ENCODE results near the gene ADGRE1.

Gene ADGRE1

DNA sequence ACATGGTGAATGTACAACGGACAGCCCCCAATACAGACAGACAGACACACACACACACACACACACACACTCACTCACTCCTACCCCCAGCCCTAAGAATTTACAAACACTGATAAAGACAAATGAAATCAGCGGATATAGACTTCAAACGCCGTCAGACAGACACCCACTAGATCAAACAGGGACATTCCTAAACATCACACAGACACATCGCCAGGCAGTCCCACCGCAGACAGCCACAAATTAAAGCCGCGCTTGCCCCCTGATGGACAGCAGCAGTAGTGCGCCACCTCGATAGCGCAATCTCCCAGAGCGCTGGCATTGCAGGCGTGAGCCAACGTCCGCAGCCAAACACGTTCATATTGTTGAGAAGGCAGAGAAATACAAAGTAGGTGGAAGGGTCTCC is 24.7 kb upstream of the ADGRE1 start:
- H4K20me1 ChIP-seq (ENCODE audit: low read depth, low read length): no peaks in the 10 kb centered on the region
- H3K27ac ChIP-seq (ENCODE audit: low read depth, low read length): no peak overlapping the region
- no peaks in the 10 kb centered on the region for H3K27me3 ChIP-seq (ENCODE audit: low read length)
- H3F3A ChIP-seq (ENCODE audit: insufficient read depth): peaks cover 9% of the 10 kb centered on the region
- no peak overlapping the region for H3K9ac ChIP-seq (ENCODE audit: low read length)
- H2AFZ ChIP-seq (ENCODE audit: low read depth, low read length, severe bottlenecking): no peak overlapping the region
- no peaks in the 10 kb centered on the region for H3K36me3 ChIP-seq (ENCODE audit: low read length)
- H3K4me2 ChIP-seq (ENCODE audit: low read depth, low read length, poor library complexity, severe bottlenecking): peak overlapping the region; percentile 61
- H3K79me2 ChIP-seq (ENCODE audit: insufficient read depth, low read length): no peaks in the 10 kb centered on the region
- no peaks in the 10 kb centered on the region for H3K9me3 ChIP-seq (ENCODE audit: insufficient read depth, low read length)
- H3K9me2 ChIP-seq (replicated peaks; ENCODE audit: insufficient read depth, low read length): no peaks in the 10 kb centered on the region
- H3K4me3 ChIP-seq (ENCODE audit: insufficient read depth, low read length, poor library complexity, severe bottlenecking): no peak overlapping the region
- no peak for TF ChIP-seq EZH2phosphoT487 (conservative IDR thresholded peaks at IDR 0.05; ENCODE audit: low read length)
- TF ChIP-seq, protein P1, sequence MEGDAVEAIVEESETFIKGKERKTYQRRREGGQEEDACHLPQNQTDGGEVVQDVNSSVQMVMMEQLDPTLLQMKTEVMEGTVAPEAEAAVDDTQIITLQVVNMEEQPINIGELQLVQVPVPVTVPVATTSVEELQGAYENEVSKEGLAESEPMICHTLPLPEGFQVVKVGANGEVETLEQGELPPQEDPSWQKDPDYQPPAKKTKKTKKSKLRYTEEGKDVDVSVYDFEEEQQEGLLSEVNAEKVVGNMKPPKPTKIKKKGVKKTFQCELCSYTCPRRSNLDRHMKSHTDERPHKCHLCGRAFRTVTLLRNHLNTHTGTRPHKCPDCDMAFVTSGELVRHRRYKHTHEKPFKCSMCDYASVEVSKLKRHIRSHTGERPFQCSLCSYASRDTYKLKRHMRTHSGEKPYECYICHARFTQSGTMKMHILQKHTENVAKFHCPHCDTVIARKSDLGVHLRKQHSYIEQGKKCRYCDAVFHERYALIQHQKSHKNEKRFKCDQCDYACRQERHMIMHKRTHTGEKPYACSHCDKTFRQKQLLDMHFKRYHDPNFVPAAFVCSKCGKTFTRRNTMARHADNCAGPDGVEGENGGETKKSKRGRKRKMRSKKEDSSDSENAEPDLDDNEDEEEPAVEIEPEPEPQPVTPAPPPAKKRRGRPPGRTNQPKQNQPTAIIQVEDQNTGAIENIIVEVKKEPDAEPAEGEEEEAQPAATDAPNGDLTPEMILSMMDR (IDR thresholded peaks at IDR 0.05; ENCODE audit: insufficient read depth, low read length, poor library complexity, severe bottlenecking): peak; percentile 90

DNA sequence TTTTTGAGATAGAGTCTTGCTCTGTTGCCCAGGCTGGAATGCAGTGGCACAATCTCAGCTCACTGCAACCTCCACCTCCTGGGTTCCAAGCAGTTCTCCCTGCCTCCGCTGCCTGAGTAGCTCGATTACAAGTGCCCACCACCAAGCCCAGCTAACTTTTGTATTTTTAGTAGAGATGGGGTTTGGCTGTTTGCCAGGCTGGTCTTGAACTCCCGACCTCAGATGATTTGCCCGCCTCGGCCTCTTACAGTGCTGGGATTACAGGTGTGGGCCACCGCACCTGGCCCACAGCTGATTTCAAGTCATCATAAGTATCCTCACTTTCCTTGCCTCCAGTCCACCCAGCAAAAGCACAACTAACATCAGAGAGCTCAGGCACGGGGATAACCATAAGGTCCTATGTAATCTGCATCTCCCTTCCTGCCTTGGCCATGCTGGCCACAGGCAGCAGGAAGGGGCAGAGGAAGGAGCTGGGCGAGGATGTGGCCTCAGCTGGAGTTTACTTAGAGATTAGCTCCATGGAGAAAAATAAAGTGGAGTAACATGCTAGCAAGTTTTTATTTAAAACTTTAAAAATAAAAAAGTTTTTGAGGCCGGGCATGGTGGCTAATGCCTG is 22.9 kb upstream of the ADGRE1 start:
- Histone ChIP-seq H3K9ac (ENCODE audit: low read length) (no peak overlapping the region), H3K27me3 (ENCODE audit: low read length) (no peaks in the 10 kb centered on the region), H3K4me3 (ENCODE audit: insufficient read depth, low read length, poor library complexity, severe bottlenecking) (no peak overlapping the region), H3K4me2 (ENCODE audit: low read depth, low read length, poor library complexity, severe bottlenecking) (no peak overlapping the region), H3K27ac (ENCODE audit: low read depth, low read length) (no peak overlapping the region), H4K20me1 (ENCODE audit: low read depth, low read length) (no peaks in the 10 kb centered on the region), H3K9me2 (replicated peaks; ENCODE audit: insufficient read depth, low read length) (no peaks in the 10 kb centered on the region), H3F3A (ENCODE audit: insufficient read depth) (peaks cover 9% of the 10 kb centered on the region), H3K36me3 (ENCODE audit: low read length) (no peaks in the 10 kb centered on the region), H3K79me2 (ENCODE audit: insufficient read depth, low read length) (no peaks in the 10 kb centered on the region), H2AFZ (ENCODE audit: low read depth, low read length, severe bottlenecking) (no peak overlapping the region), H3K9me3 (ENCODE audit: insufficient read depth, low read length) (no peaks in the 10 kb centered on the region)
- no peak for TF ChIP-seq EZH2phosphoT487 (conservative IDR thresholded peaks at IDR 0.05; ENCODE audit: low read length)
- TF ChIP-seq, protein P1 (IDR thresholded peaks at IDR 0.05; ENCODE audit: insufficient read depth, low read length, poor library complexity, severe bottlenecking): no peak

DNA sequence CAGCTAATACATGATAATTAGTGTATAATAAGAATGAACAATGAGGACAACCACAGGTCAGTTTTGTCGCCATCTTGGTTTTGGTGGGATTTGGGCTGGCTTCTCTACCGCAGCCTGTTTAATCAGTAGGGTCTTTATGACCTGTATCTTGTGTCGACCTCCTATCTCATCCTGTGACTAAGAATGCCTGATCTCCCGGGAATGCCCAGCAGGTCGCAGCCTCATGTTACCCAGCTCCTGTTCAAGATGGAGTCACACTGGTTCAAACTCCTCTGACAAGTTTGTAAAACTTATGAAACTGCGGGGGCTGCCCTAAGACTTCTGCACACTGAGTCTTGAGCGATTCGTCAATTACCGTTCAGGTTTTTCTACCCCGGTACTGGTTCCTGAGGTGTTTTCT is 21.5 kb upstream of the ADGRE1 start:
- Histone ChIP-seq H3K9me3 (ENCODE audit: insufficient read depth, low read length) (no peaks in the 10 kb centered on the region), H3K27ac (ENCODE audit: low read depth, low read length) (no peak overlapping the region), H3F3A (ENCODE audit: insufficient read depth) (peaks cover 9% of the 10 kb centered on the region; the same call in 1 of the 2 replicates), H3K9ac (ENCODE audit: low read length) (no peak overlapping the region), H3K4me2 (ENCODE audit: low read depth, low read length, poor library complexity, severe bottlenecking) (no peak overlapping the region), H3K79me2 (ENCODE audit: insufficient read depth, low read length) (no peaks in the 10 kb centered on the region), H3K27me3 (ENCODE audit: low read length) (no peaks in the 10 kb centered on the region), H3K4me3 (ENCODE audit: insufficient read depth, low read length, poor library complexity, severe bottlenecking) (no peak overlapping the region), H3K9me2 (replicated peaks; ENCODE audit: insufficient read depth, low read length) (no peaks in the 10 kb centered on the region), H3K36me3 (ENCODE audit: low read length) (no peaks in the 10 kb centered on the region), H2AFZ (ENCODE audit: low read depth, low read length, severe bottlenecking) (no peak overlapping the region), H4K20me1 (ENCODE audit: low read depth, low read length) (no peaks in the 10 kb centered on the region)
- TF ChIP-seq, protein P1 (IDR thresholded peaks at IDR 0.05; ENCODE audit: insufficient read depth, low read length, poor library complexity, severe bottlenecking): no peak
- TF ChIP-seq EZH2phosphoT487 (conservative IDR thresholded peaks at IDR 0.05; ENCODE audit: low read length): no peak
